Astrocyte (in vitro differentiated cells and primary cell): ENCODE results near the gene MXRA5. TPM values are rescaled to one million over a fixed set of nuclear protein-coding genes. Genes with fewer than 3 reads are reported as not detected.

Experiments used
- DNase-seq: peaks from one replicate; pipeline ENCODE4 v3.0.0-alpha.2; 2010; ENCODE audit warnings: low read depth
- FAIRE-seq: peaks from 2 replicates; lab custom pipeline; 2011; peaks lifted over from hg19 to GRCh38; lab: Jason Lieb, UNC
- H2AFZ ChIP-seq: 2 replicates; pipeline ENCODE4 v1.6.0; 2012; ENCODE audit warnings: low read depth, low read length, inconsistent platforms
- H3K27ac ChIP-seq: 2 replicates; pipeline ENCODE4 v1.5.1; 2011; ENCODE audit warnings: low read depth, low read length, inconsistent platforms
- H3K27me3 ChIP-seq: 2 replicates; pipeline ENCODE4 v1.6.0; 2011; ENCODE audit warnings: low read length, inconsistent platforms; ENCODE audit not compliant: insufficient read depth
- H3K36me3 ChIP-seq: 2 replicates; pipeline ENCODE4 v1.5.1; 2011; ENCODE audit warnings: low read length, inconsistent platforms; ENCODE audit not compliant: insufficient read depth
- H3K4me1 ChIP-seq: 2 replicates; pipeline ENCODE4 v1.5.1; 2011; ENCODE audit warnings: low read length, inconsistent platforms; ENCODE audit not compliant: insufficient read depth
- H3K4me2 ChIP-seq: 2 replicates; pipeline ENCODE4 v1.6.0; 2012; ENCODE audit warnings: low read length, inconsistent platforms
- H3K4me3 ChIP-seq: 2 replicates; pipeline ENCODE4 v1.5.1; 2011; ENCODE audit warnings: low read depth, mild to moderate bottlenecking, low read length, inconsistent platforms; ENCODE audit not compliant: insufficient read depth
- H3K79me2 ChIP-seq: 2 replicates; pipeline ENCODE4 v1.6.0; 2012; ENCODE audit warnings: mild to moderate bottlenecking, low read length, inconsistent platforms; ENCODE audit not compliant: insufficient read depth
- H3K9ac ChIP-seq: 2 replicates; pipeline ENCODE4 v1.6.0; 2012; ENCODE audit warnings: mild to moderate bottlenecking, low read length, inconsistent platforms
- H3K9me3 ChIP-seq: 2 replicates; pipeline ENCODE4 v1.5.1; 2012; ENCODE audit warnings: low read depth, mild to moderate bottlenecking, low read length, inconsistent platforms; ENCODE audit not compliant: insufficient read depth
- H4K20me1 ChIP-seq: 2 replicates; pipeline ENCODE4 v1.6.0; 2012; ENCODE audit warnings: low read length, inconsistent platforms; ENCODE audit not compliant: insufficient read depth
- H3K27ac Mint-ChIP-seq: one replicate; pipeline ENCODE4 v1.8.0; 2021; ENCODE audit warnings: mild to moderate bottlenecking, mixed read lengths; ENCODE audit not compliant: unreplicated experiment
- H3K27me3 Mint-ChIP-seq: one replicate; pipeline ENCODE4 v1.8.0; 2021; ENCODE audit warnings: low read depth, mixed read lengths; ENCODE audit not compliant: unreplicated experiment
- H3K36me3 Mint-ChIP-seq: one replicate; pipeline ENCODE4 v1.8.0; 2021; ENCODE audit warnings: low read depth, mixed read lengths; ENCODE audit not compliant: unreplicated experiment
- H3K4me1 Mint-ChIP-seq: one replicate; pipeline ENCODE4 v1.8.0; 2021; ENCODE audit warnings: low read depth, mixed read lengths; ENCODE audit not compliant: unreplicated experiment
- H3K4me3 Mint-ChIP-seq: one replicate; pipeline ENCODE4 v1.8.0; 2021; ENCODE audit warnings: mild to moderate bottlenecking, moderate library complexity, mixed read lengths; ENCODE audit not compliant: unreplicated experiment
- H3K9me3 Mint-ChIP-seq: one replicate; pipeline ENCODE4 v1.8.0; 2021; ENCODE audit warnings: mild to moderate bottlenecking, mixed read lengths; ENCODE audit not compliant: unreplicated experiment
- CTCF ChIP-seq: IDR thresholded peaks from 2 replicates; pipeline ENCODE4 v1.5.1; 2011; ENCODE audit warnings: low read depth, mild to moderate bottlenecking, inconsistent platforms, low read length, moderate library complexity; ENCODE audit not compliant: insufficient read depth
- EZH2 ChIP-seq: IDR thresholded peaks from 2 replicates; pipeline ENCODE4 v1.6.1; 2012; ENCODE audit warnings: mild to moderate bottlenecking, low read length, inconsistent platforms; ENCODE audit not compliant: insufficient read depth
- total RNA-seq: library from RNA; stranded (reverse); gene quantifications from 2 replicates; pipeline ENCODE4 v1.2.1, GENCODE V29; 2021

Gene MXRA5
- total RNA-seq, 1 donor from 2014 or later, result 23.3 TPM

- Mint-ChIP-seq H3K4me3 (no peak overlapping the region), H3K9me3 (no peaks in the 10 kb centered on the region), H3K4me1 (no peaks in the 10 kb centered on the region), H3K27ac (no peak overlapping the region), H3K27me3 (no peaks in the 10 kb centered on the region), H3K36me3 (peaks cover 19% of the 10 kb centered on the region)
- H3K4me3 ChIP-seq, result no peak overlapping the region
- DNase-seq (no peak), FAIRE-seq (no peak)
- TF ChIP-seq CTCF (no peak), EZH2 (no peak)
- no peak overlapping the region for H3K9ac ChIP-seq
- H3K36me3 ChIP-seq, result no peaks in the 10 kb centered on the region
- H4K20me1 ChIP-seq, result no peaks in the 10 kb centered on the region
- H2AFZ ChIP-seq, result no peak overlapping the region
- no peak overlapping the region for H3K4me2 ChIP-seq
- no peaks in the 10 kb centered on the region for H3K9me3 ChIP-seq
- H3K79me2 ChIP-seq, result no peaks in the 10 kb centered on the region
- H3K27ac ChIP-seq, result no peak overlapping the region
- H3K27me3 ChIP-seq, result no peaks in the 10 kb centered on the region
- H3K4me1 ChIP-seq, result no peaks in the 10 kb centered on the region
Observed at GRCh38 chrX:3317191-3317718, 29.2 kb downstream of the MXRA5 start.

DNA sequence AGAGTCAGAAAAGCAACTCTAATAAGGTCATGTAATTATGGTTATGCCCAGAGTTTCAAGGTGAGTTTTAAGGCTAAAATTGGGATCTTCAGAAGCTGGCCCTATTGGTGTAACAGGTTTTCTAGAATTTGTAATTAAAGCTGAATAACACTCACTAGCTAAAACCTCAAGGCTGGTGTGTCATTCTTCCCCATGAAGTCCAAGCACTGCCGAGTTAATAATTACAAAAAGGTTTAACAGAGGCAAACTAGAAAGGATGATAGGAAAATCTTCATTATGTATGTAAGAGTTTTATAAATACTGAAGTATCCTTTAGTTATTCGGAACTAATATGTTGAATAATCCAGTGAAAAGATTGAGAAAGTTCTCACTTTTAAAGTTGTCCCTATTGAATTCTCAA is 34.3 kb downstream of the MXRA5 start:
- no peak overlapping the region for H2AFZ ChIP-seq

More for the DNA sequence above, 34.3 kb downstream of the MXRA5 start:
- Mint-ChIP-seq H3K27me3 (no peaks in the 10 kb centered on the region), H3K36me3 (peaks cover 10% of the 10 kb centered on the region), H3K4me1 (peaks cover 10% of the 10 kb centered on the region), H3K9me3 (peaks cover 2% of the 10 kb centered on the region), H3K4me3 (no peak overlapping the region), H3K27ac (no peak overlapping the region)
- H3K36me3 ChIP-seq, result no peaks in the 10 kb centered on the region
- TF ChIP-seq CTCF (no peak), EZH2 (no peak)
- H3K4me1 ChIP-seq, result no peaks in the 10 kb centered on the region
- no peak overlapping the region for H3K27ac ChIP-seq
- no peak overlapping the region for H3K4me3 ChIP-seq
- DNase-seq (no peak), FAIRE-seq (peak; percentile 76)
- no peaks in the 10 kb centered on the region for H4K20me1 ChIP-seq
- H3K79me2 ChIP-seq, result no peaks in the 10 kb centered on the region
- H3K9ac ChIP-seq, result no peak overlapping the region
- no peaks in the 10 kb centered on the region for H3K9me3 ChIP-seq
- H3K4me2 ChIP-seq, result no peak overlapping the region
- no peaks in the 10 kb centered on the region for H3K27me3 ChIP-seq
